LoVo (cell line): ENCODE data around the gene AGAP1.

Experiments used
- DNase-seq: peaks from one replicate; pipeline ENCODE4 v3.0.0-alpha.2; 2016; ENCODE audit warnings: low spot score

Gene AGAP1

GRCh38 chr2:235609321-235609720, 115.5 kb downstream of the AGAP1 start:
- no peak for DNase-seq

GRCh38 chr2:235609746-235610145, 115.9 kb downstream of the AGAP1 start:
- no peak for DNase-seq

GRCh38 chr2:235610696-235611257, 116.9 kb downstream of the AGAP1 start:
- no peak for DNase-seq

- DNase-seq, result no peak
These were observed 117.5 kb downstream of the AGAP1 start for GRCh38 chr2:235611349-235611748.

GRCh38 chr2:235611756-235612155, 117.9 kb downstream of the AGAP1 start:
- DNase-seq, result no peak

- no peak for DNase-seq
These were observed 118.5 kb downstream of the AGAP1 start for GRCh38 chr2:235612181-235612950.

- no peak for DNase-seq
These were observed 119.8 kb downstream of the AGAP1 start for GRCh38 chr2:235613649-235614048.

- DNase-seq, result no peak
These were observed 120.5 kb downstream of the AGAP1 start for GRCh38 chr2:235614176-235614860.

- no peak for DNase-seq
These were observed 121.3 kb downstream of the AGAP1 start for GRCh38 chr2:235614900-235615712.

GRCh38 chr2:235616885-235617284, 123.0 kb downstream of the AGAP1 start:
- no peak for DNase-seq

GRCh38 chr2:235618039-235618438, 124.2 kb downstream of the AGAP1 start:
- no peak for DNase-seq

- no peak for DNase-seq
These were observed 125.7 kb downstream of the AGAP1 start for GRCh38 chr2:235619544-235619943.

- no peak for DNase-seq
These were observed 127.9 kb downstream of the AGAP1 start for GRCh38 chr2:235621736-235622135.

- no peak for DNase-seq
These were observed 129.3 kb downstream of the AGAP1 start for GRCh38 chr2:235623111-235623510.

- DNase-seq, result no peak
These were observed 129.9 kb downstream of the AGAP1 start for GRCh38 chr2:235623752-235624151.

GRCh38 chr2:235626658-235627057, 132.8 kb downstream of the AGAP1 start:
- DNase-seq, result no peak

- no peak for DNase-seq
These were observed 133.8 kb downstream of the AGAP1 start for GRCh38 chr2:235627682-235628081.

- no peak for DNase-seq
These were observed 137.0 kb downstream of the AGAP1 start for GRCh38 chr2:235630718-235631296.

- DNase-seq, result no peak
These were observed 140.8 kb downstream of the AGAP1 start for GRCh38 chr2:235634435-235635158.

GRCh38 chr2:235636546-235636945, 142.7 kb downstream of the AGAP1 start:
- no peak for DNase-seq

GRCh38 chr2:235637896-235638295, 144.1 kb downstream of the AGAP1 start:
- no peak for DNase-seq
